Choroid plexus epithelial cell (primary cell): ENCODE results near the gene AJAP1.

Experiments used
- DNase-seq: peaks from one replicate; pipeline ENCODE4 v3.0.0-alpha.2; 2010; ENCODE audit warnings: low read depth
- H3K4me3 ChIP-seq: 2 replicates; pipeline ENCODE4 v1.5.1; 2011; ENCODE audit warnings: low read depth, mild to moderate bottlenecking, control low read depth, low read length, moderate library complexity
- CTCF ChIP-seq: conservative IDR thresholded peaks from 2 replicates; pipeline ENCODE4 v1.5.1; 2011; ENCODE audit warnings: low read depth, mild to moderate bottlenecking, control low read depth, inconsistent platforms, low read length, moderate library complexity

The AJAP1 gene

GRCh38 chr1:4773226-4773625 is 118.8 kb downstream of the AJAP1 start:
- TF ChIP-seq CTCF = no peak
- DNase-seq = no peak
- H3K4me3 ChIP-seq = no peak overlapping the region

GRCh38 chr1:4775506-4775905 is 121.1 kb downstream of the AJAP1 start:
- no peak for DNase-seq
- TF ChIP-seq CTCF = no peak
- H3K4me3 ChIP-seq = no peak overlapping the region

- no peak for TF ChIP-seq CTCF
- DNase-seq = no peak
- no peak overlapping the region for H3K4me3 ChIP-seq
These were observed 123.6 kb downstream of the AJAP1 start for GRCh38 chr1:4778056-4778455.

GRCh38 chr1:4781646-4782045 is 127.2 kb downstream of the AJAP1 start:
- TF ChIP-seq CTCF = no peak
- H3K4me3 ChIP-seq = no peak overlapping the region
- DNase-seq = no peak

GRCh38 chr1:4784761-4785160 is 130.4 kb downstream of the AJAP1 start:
- no peak for DNase-seq
- H3K4me3 ChIP-seq = no peak overlapping the region
- no peak for TF ChIP-seq CTCF

GRCh38 chr1:4786055-4786454 is 131.6 kb downstream of the AJAP1 start:
- TF ChIP-seq CTCF = no peak
- DNase-seq = no peak

GRCh38 chr1:4787551-4787950 is 133.1 kb downstream of the AJAP1 start:
- no peak overlapping the region for H3K4me3 ChIP-seq
- TF ChIP-seq CTCF = no peak
- no peak for DNase-seq

More at GRCh38 chr1:4786055-4786454, 131.6 kb downstream of the AJAP1 start:
- no peak overlapping the region for H3K4me3 ChIP-seq
